ENCODE measurements around the gene ME1. TPM values are rescaled to one million over a fixed set of nuclear protein-coding genes. Genes with fewer than 3 reads are reported as not detected.
A peak's percentile ranks its signal among the peaks of the same experiment; 100 is the strongest.
"Not testable (repeated sequence)": the region's sequence is repeated elsewhere in the genome, so short reads cannot be mapped to it uniquely, and the experiment has no call there.

Gene ME1
- total RNA-seq, 1 donor from 2014 or later: 2.9 TPM

- no peak for DNase-seq (ENCODE audit: low spot score in 2 of 2)
- FAIRE-seq: no peak
Measured at GRCh38 chr6:83270971-83271719, 159.7 kb downstream of the ME1 start.

GRCh38 chr6:83265384-83265783, 165.5 kb downstream of the ME1 start:
- no peak for DNase-seq (ENCODE audit: low spot score in 2 of 2)
- no peak for FAIRE-seq

GRCh38 chr6:83260577-83260976, 170.3 kb downstream of the ME1 start:
- no peak for FAIRE-seq

GRCh38 chr6:83258517-83258916, 172.3 kb downstream of the ME1 start:
- DNase-seq (ENCODE audit: low spot score in 2 of 2): no peak
- no peak for FAIRE-seq

More at GRCh38 chr6:83260577-83260976, 170.3 kb downstream of the ME1 start:
- no peak for DNase-seq (ENCODE audit: low spot score in 2 of 2)

- no peak for FAIRE-seq
- no peak for DNase-seq (ENCODE audit: low spot score in 2 of 2)
Measured at GRCh38 chr6:83257791-83258190, 173.1 kb downstream of the ME1 start.

GRCh38 chr6:83256719-83257118, 174.1 kb downstream of the ME1 start:
- DNase-seq (ENCODE audit: low spot score in 2 of 2): not testable (repeated sequence)

GRCh38 chr6:83252719-83253118, 178.1 kb downstream of the ME1 start:
- DNase-seq (ENCODE audit: low spot score in 2 of 2): no peak
- no peak for FAIRE-seq

More at GRCh38 chr6:83256719-83257118, 174.1 kb downstream of the ME1 start:
- FAIRE-seq: not testable (repeated sequence)

- DNase-seq (ENCODE audit: low spot score in 2 of 2): no peak
- FAIRE-seq: no peak
Measured at GRCh38 chr6:83250235-83250634, 180.6 kb downstream of the ME1 start.

- FAIRE-seq (no peak), DNase-seq (ENCODE audit: low spot score in 2 of 2) (no peak)
Measured at GRCh38 chr6:83247471-83247870, 183.4 kb downstream of the ME1 start.

- DNase-seq (ENCODE audit: low spot score in 2 of 2): no peak
- no peak for FAIRE-seq
Measured at GRCh38 chr6:83231146-83231545, 199.7 kb downstream of the ME1 start.

GRCh38 chr6:83226517-83226916, 204.3 kb downstream of the ME1 start:
- DNase-seq (ENCODE audit: low spot score in 2 of 2) (no peak), FAIRE-seq (no peak)

GRCh38 chr6:83221889-83222479, 208.9 kb downstream of the ME1 start:
- no peak for DNase-seq (ENCODE audit: low spot score in 2 of 2)
- peak; percentile 81 for FAIRE-seq

- no peak for FAIRE-seq
Measured at GRCh38 chr6:83221276-83221675, 209.6 kb downstream of the ME1 start.

GRCh38 chr6:83220121-83220520, 210.7 kb downstream of the ME1 start:
- no peak for FAIRE-seq
- DNase-seq (ENCODE audit: low spot score in 2 of 2): no peak

More at GRCh38 chr6:83221276-83221675, 209.6 kb downstream of the ME1 start:
- DNase-seq (ENCODE audit: low spot score in 2 of 2): no peak

GRCh38 chr6:83218646-83219045, 212.2 kb downstream of the ME1 start:
- DNase-seq (ENCODE audit: low spot score in 2 of 2) (no peak), FAIRE-seq (no peak)

GRCh38 chr6:83216806-83217205, 214.0 kb downstream of the ME1 start:
- DNase-seq (ENCODE audit: low spot score in 2 of 2): no peak
- FAIRE-seq: no peak

GRCh38 chr6:83215131-83216047, 215.5 kb downstream of the ME1 start:
- peak; percentile 47 for FAIRE-seq
- DNase-seq (ENCODE audit: low spot score in 2 of 2): peak in 1 of 2 donors; percentile 27

- no peak for FAIRE-seq
- DNase-seq (ENCODE audit: low spot score in 2 of 2): no peak
Measured at GRCh38 chr6:83202031-83202430, 228.8 kb downstream of the ME1 start.

GRCh38 chr6:83199863-83200225, 231.0 kb downstream of the ME1 start:
- FAIRE-seq (no peak), DNase-seq (ENCODE audit: low spot score in 2 of 2) (no peak)

- FAIRE-seq (no peak), DNase-seq (ENCODE audit: low spot score in 2 of 2) (no peak)
Measured at GRCh38 chr6:83199173-83199862, 231.5 kb downstream of the ME1 start.

All from frontal cortex (tissue), 4 donors.